SK-N-SH (cell line): ENCODE measurements around the gene WDR81. TPM values are rescaled to one million over a fixed set of nuclear protein-coding genes. Genes with fewer than 3 reads are reported as not detected.

Experiments
- CTCF ChIA-PET: fragments of 300-600, 350-600 bp; formaldehyde crosslinking; extraction: SDS; loops from one replicate; lab custom pipeline; 2021; lab: Yijun Ruan, JAX
- POLR2A ChIA-PET: fragments of 350-600 bp; sonication (Branson Sonifier 250); formaldehyde crosslinking; extraction: SDS; loops from one replicate; lab custom pipeline; 2020; ENCODE audit warnings: antibody characterized with exemption, inconsistent platforms; lab: Yijun Ruan, JAX
- DNase-seq: peaks from one replicate; pipeline ENCODE4 v3.0.0; 2012
- H2AFZ ChIP-seq: fragments of 200-600 bp; sonication (generic); 2 replicates; pipeline ENCODE4 v1.8.1; 2016; ENCODE audit warnings: antibody characterized with exemption, mild to moderate bottlenecking, low read depth
- H3F3A ChIP-seq: fragments of 200-600 bp; sonication (generic); replicated peaks from 2 replicates; pipeline ENCODE3; 2016; ENCODE audit warnings: antibody characterized with exemption, mild to moderate bottlenecking; ENCODE audit not compliant: insufficient read depth
- H3K27ac ChIP-seq, 2 experiments: fragments of 200-500 bp in 1 of 2; fragments of 200-600 bp in 1 of 2; sonication (Bioruptor generic) in 1 of 2; sonication (generic), shearing (Covaris generic) in 1 of 2; 2 replicates each; pipeline versions ENCODE4 v1.5.1 to v1.6.1; 2014 to 2016; ENCODE audit warnings: low read depth in 2 of 2, inconsistent platforms in 1 of 2, low read length in 1 of 2, mild to moderate bottlenecking in 1 of 2, mixed read lengths in 1 of 2
- H3K27me3 ChIP-seq: fragments of 200-600 bp; sonication (generic), shearing (Covaris generic); 2 replicates; pipeline ENCODE4 v1.6.1; 2016; ENCODE audit warnings: mixed run types; ENCODE audit not compliant: insufficient read depth
- H3K36me3 ChIP-seq, 2 experiments: fragments of 200-500 bp in 1 of 2; fragments of 200-600 bp in 1 of 2; sonication (Bioruptor generic) in 1 of 2; sonication (generic) in 1 of 2; replicated peaks in 1 of 2; 2 replicates each; pipeline versions ENCODE3 to v1.5.1; 2014 to 2016; ENCODE audit warnings: low read length in 1 of 2, mild to moderate bottlenecking in 1 of 2; ENCODE audit not compliant: insufficient read depth in 2 of 2, control insufficient read depth in 1 of 2
- H3K4me1 ChIP-seq, 2 experiments: fragments of 200-500 bp in 1 of 2; fragments of 200-600 bp in 1 of 2; sonication (Bioruptor generic) in 1 of 2; sonication (generic), shearing (Covaris generic) in 1 of 2; 2 replicates each; pipeline versions ENCODE4 v1.5.1 to v1.6.1; 2014 to 2016; ENCODE audit warnings: low read depth in 1 of 2, low read length in 1 of 2, mixed run types in 1 of 2; ENCODE audit not compliant: insufficient read depth in 2 of 2, control insufficient read depth in 1 of 2
- H3K4me2 ChIP-seq: fragments of 200-600 bp; sonication (generic), shearing (Covaris generic); 2 replicates; pipeline ENCODE4 v1.6.1; 2017; ENCODE audit warnings: mixed run types
- H3K4me3 ChIP-seq, 2 experiments: fragments of 200-500 bp in 1 of 2; fragments of 200-600 bp in 1 of 2; sonication (Bioruptor generic) in 1 of 2; sonication (generic), shearing (Covaris generic) in 1 of 2; 2 replicates each; pipeline versions ENCODE4 v1.5.1 to v1.8.1; 2014 to 2016; ENCODE audit warnings: low read depth in 2 of 2, inconsistent platforms in 1 of 2, low read length in 1 of 2, mild to moderate bottlenecking in 1 of 2, mixed read lengths in 1 of 2, moderate library complexity in 1 of 2
- H3K79me2 ChIP-seq: fragments of 200-600 bp; sonication (generic); 2 replicates; pipeline ENCODE4 v1.8.1; 2017; ENCODE audit warnings: mild to moderate bottlenecking; ENCODE audit not compliant: insufficient read depth
- H3K9ac ChIP-seq: fragments of 200-600 bp; sonication (generic); 2 replicates; pipeline ENCODE4 v1.6.1; 2017; ENCODE audit warnings: mixed run types
- H3K9me2 ChIP-seq: fragments of 200-600 bp; sonication (generic); 2 replicates; pipeline ENCODE4 v1.6.1; 2017; ENCODE audit warnings: mixed run types
- H3K9me3 ChIP-seq: fragments of 200-600 bp; sonication (generic); 2 replicates; pipeline ENCODE4 v1.6.1; 2017; ENCODE audit warnings: mixed run types, mild to moderate bottlenecking, moderate library complexity
- H4K20me1 ChIP-seq: fragments of 200-600 bp; sonication (generic); 2 replicates; pipeline ENCODE4 v1.6.1; 2017; ENCODE audit warnings: mild to moderate bottlenecking, mixed run types; ENCODE audit not compliant: insufficient read depth
- CHD2 ChIP-seq: fragments of 150-350 bp; IDR thresholded peaks from 2 replicates; pipeline ENCODE4 v1.6.1; 2018; ENCODE audit warnings: low read length; ENCODE audit not compliant: partially characterized antibody
- ELF1 ChIP-seq: IDR thresholded peaks from 2 replicates; pipeline ENCODE4 v1.4.0; 2012
- EP300 ChIP-seq, 2 experiments: IDR thresholded peaks; 2 replicates each; pipeline versions ENCODE4 v1.4.0 to v1.6.1; 2012; ENCODE audit warnings: borderline replicate concordance in 1 of 2, low read depth in 1 of 2, low read length in 1 of 2
- EZH2phosphoT487 ChIP-seq: fragments of 200-600 bp; sonication (generic); IDR thresholded peaks from 2 replicates; pipeline ENCODE4 v1.6.1; 2017; ENCODE audit warnings: low read depth, mixed run types, mild to moderate bottlenecking, antibody characterized with exemption, moderate library complexity, borderline replicate concordance
- GABPA ChIP-seq: IDR thresholded peaks from 2 replicates; pipeline ENCODE4 v1.4.0; 2012; ENCODE audit warnings: low read depth, mild to moderate bottlenecking
- GATA2 ChIP-seq: sonication (generic); formaldehyde crosslinking; IDR thresholded peaks from 2 replicates; pipeline ENCODE4 v1.5.0; 2020; ENCODE audit warnings: mild to moderate bottlenecking, missing genetic modification reagents
- MEF2A ChIP-seq: IDR thresholded peaks from 2 replicates; pipeline ENCODE4 v1.4.0; 2012; ENCODE audit warnings: low read depth, borderline replicate concordance
- MXI1 ChIP-seq: IDR thresholded peaks from 2 replicates; pipeline ENCODE4 v1.6.1; 2012; ENCODE audit warnings: mild to moderate bottlenecking, low read depth, low read length, improper control_type of control experiment
- NFIC ChIP-seq: IDR thresholded peaks from 2 replicates; pipeline ENCODE4 v1.4.0; 2012; ENCODE audit warnings: borderline replicate concordance
- NRF1 ChIP-seq: IDR thresholded peaks from 2 replicates; pipeline ENCODE4 v1.6.1; 2012; ENCODE audit warnings: low read depth, mild to moderate bottlenecking, low read length
- POLR2AphosphoS5 ChIP-seq: IDR thresholded peaks from 2 replicates; pipeline ENCODE4 v1.6.1; 2012; ENCODE audit warnings: low read depth, low read length
- RAD21 ChIP-seq: IDR thresholded peaks from 2 replicates; pipeline ENCODE4 v1.6.1; 2012; ENCODE audit warnings: mild to moderate bottlenecking, low read length
- RXRA ChIP-seq: IDR thresholded peaks from 2 replicates; pipeline ENCODE4 v1.4.0; 2012; ENCODE audit warnings: low read depth, mild to moderate bottlenecking, borderline replicate concordance
- SIN3A ChIP-seq: IDR thresholded peaks from 2 replicates; pipeline ENCODE4 v1.6.1; 2012; ENCODE audit warnings: low read depth, mild to moderate bottlenecking, low read length, moderate library complexity, borderline replicate concordance
- SMC3 ChIP-seq: IDR thresholded peaks from 2 replicates; pipeline ENCODE4 v1.6.1; 2012; ENCODE audit warnings: low read depth, low read length, improper control_type of control experiment
- TAF1 ChIP-seq: IDR thresholded peaks from 2 replicates; pipeline ENCODE4 v1.6.1; 2012; ENCODE audit warnings: low read depth, mild to moderate bottlenecking, low read length, moderate library complexity, borderline replicate concordance
- TEAD4 ChIP-seq: IDR thresholded peaks from 2 replicates; pipeline ENCODE4 v1.4.0; 2012; ENCODE audit warnings: mild to moderate bottlenecking, borderline replicate concordance; ENCODE audit not compliant: insufficient read depth
- YY1 ChIP-seq: IDR thresholded peaks from 2 replicates; pipeline ENCODE4 v1.4.0; 2012; ENCODE audit warnings: low read depth, mild to moderate bottlenecking
- WGBS: methylation state at CpG from one replicate; pipeline ENCODE4 v1.1.6; 2017; ENCODE audit warnings: low lambda C conversion rate; 5-methylcytosine and 5-hydroxymethylcytosine counted together
- polyA plus RNA-seq, 3 experiments: library from polyadenylated mRNA; depleted of rRNA; stranded (reverse); fragments of >200 nt; gene quantifications; 2 replicates each; pipeline ENCODE4 v1.2.3, GENCODE V29; 2012
- TF ChIP-seq, protein P1 (sequence below): IDR thresholded peaks from 2 replicates; pipeline ENCODE4 v1.4.0; 2012; ENCODE audit warnings: low read depth
- TF ChIP-seq, protein P2 (sequence below): IDR thresholded peaks from 2 replicates; pipeline ENCODE4 v1.4.0; 2012; ENCODE audit warnings: low read depth, borderline replicate concordance
- TF ChIP-seq, protein P3 (sequence below): fragments of 150-350 bp; IDR thresholded peaks from 2 replicates; pipeline ENCODE4 v1.6.1; 2016; ENCODE audit warnings: mild to moderate bottlenecking, low read depth, low read length
- TF ChIP-seq, protein P4 (sequence below): IDR thresholded peaks from 2 replicates; pipeline ENCODE4 v1.6.1; 2012; ENCODE audit warnings: mild to moderate bottlenecking, low read depth, low read length, moderate library complexity

The WDR81 gene
- polyA plus RNA-seq, 1 of the 3 experiments (the other 2 are of a cell fraction), result 9.3 TPM

DNA sequence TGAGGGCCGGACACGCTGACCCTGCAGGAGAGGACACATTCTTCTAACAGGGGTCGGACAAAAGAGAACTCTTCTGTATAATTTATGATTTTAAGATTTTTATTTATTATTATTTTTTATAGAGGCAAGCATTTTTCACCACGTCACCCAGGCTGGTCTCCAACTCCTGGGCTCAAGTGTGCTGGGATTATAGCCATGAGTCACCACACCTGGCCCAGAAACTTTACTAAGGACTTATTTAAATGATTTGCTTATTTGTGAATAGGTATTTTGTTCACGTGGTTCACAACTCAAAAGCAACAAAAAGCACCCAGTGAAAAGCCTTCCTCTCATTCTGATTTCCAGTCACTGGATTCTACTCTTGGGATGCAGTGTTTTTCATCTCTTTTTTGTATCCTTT, 35.0 kb downstream of the WDR81 start:
- no peak overlapping the region for H3K9ac ChIP-seq
- ChIA-PET CTCF (no interaction called here), POLR2A (no interaction called here)
- no peak overlapping the region for H3K4me2 ChIP-seq
- no peaks in the 10 kb centered on the region for H4K20me1 ChIP-seq
- no peak overlapping the region for H3K27ac ChIP-seq
- H3K79me2 ChIP-seq, result no peaks in the 10 kb centered on the region
- no peaks in the 10 kb centered on the region for H3K27me3 ChIP-seq
- no peaks in the 10 kb centered on the region for H3K9me2 ChIP-seq
- H2AFZ ChIP-seq, result no peak overlapping the region
- H3K4me1 ChIP-seq, result peaks cover 28 to 43% of the 10 kb centered on the region in 2 experiments; a peak in 3 of 4 replicates
- no peaks in the 10 kb centered on the region for H3F3A ChIP-seq
- DNase-seq, result no peak
- H3K4me3 ChIP-seq, result no peak overlapping the region
- H3K9me3 ChIP-seq, result no peaks in the 10 kb centered on the region
- TF ChIP-seq TAF1, result no peak
- no peak for TF ChIP-seq EZH2phosphoT487
- no peak for TF ChIP-seq YY1
- TF ChIP-seq, protein P1, sequence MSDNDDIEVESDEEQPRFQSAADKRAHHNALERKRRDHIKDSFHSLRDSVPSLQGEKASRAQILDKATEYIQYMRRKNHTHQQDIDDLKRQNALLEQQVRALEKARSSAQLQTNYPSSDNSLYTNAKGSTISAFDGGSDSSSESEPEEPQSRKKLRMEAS, result no peak
- no peak for TF ChIP-seq GATA2
- no peak for TF ChIP-seq EP300 (IDR thresholded peaks at IDR 0.05; ENCODE audit: borderline replicate concordance in 1 of 2, low read depth in 1 of 2, low read length in 1 of 2)
- TF ChIP-seq NRF1, result no peak
- TF ChIP-seq, protein P2, sequence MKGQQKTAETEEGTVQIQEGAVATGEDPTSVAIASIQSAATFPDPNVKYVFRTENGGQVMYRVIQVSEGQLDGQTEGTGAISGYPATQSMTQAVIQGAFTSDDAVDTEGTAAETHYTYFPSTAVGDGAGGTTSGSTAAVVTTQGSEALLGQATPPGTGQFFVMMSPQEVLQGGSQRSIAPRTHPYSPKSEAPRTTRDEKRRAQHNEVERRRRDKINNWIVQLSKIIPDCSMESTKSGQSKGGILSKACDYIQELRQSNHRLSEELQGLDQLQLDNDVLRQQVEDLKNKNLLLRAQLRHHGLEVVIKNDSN, result no peak
- no peak for TF ChIP-seq SIN3A
- no peak for TF ChIP-seq TEAD4
- 83% methylated on average over 5 of the region's 5 CpGs for WGBS
- H3K36me3 ChIP-seq, result no peaks in the 10 kb centered on the region

DNA sequence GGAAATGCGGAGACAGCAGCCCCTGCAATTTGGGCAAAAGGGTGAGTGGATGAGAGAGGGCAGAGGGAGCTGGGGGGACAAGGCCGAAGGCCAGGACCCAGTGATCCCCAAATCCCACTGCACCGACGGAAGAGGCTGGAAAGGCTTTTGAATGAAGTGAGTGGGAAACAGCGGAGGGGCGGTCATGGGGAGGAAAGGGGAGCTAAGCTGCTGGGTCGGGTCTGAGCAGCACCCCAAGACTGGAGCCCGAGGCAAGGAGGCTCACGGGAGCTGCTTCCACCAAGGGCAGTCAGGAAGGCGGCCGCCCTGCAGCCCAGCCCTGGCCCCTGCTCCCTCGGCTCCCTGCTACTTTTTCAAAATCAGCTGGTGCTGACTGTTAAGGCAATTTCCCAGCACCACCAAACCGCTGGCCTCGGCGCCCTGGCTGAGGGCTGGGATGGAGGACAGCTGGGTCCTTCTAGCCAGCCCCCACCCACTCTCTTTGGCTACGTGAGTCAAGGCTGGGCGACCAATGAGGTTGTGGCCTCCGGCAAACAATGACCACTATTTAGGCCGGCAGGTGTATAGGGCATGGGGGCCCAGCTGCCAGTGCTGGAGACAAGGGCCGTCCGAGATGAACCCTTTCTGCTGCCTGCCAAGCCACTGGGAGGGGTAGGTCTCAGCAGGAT, 37.9 kb downstream of the WDR81 start:
- Histone ChIP-seq H3K27me3 (no peaks in the 10 kb centered on the region), H2AFZ (peak overlapping the region; percentile 87), H3K36me3 (no peaks in the 10 kb centered on the region), H3K4me2 (peak overlapping the region; percentile 88), H3K27ac (peak overlapping the region; percentile 51 to 98), H3K4me1 (peaks cover 28 to 34% of the 10 kb centered on the region in 2 experiments; a peak in 3 of 4 replicates), H3K9me3 (no peaks in the 10 kb centered on the region), H3K79me2 (no peaks in the 10 kb centered on the region), H3F3A (no peaks in the 10 kb centered on the region), H4K20me1 (no peaks in the 10 kb centered on the region), H3K4me3 (peak overlapping the region; percentile 47 to 50; a peak in 3 of 4 replicates), H3K9me2 (no peaks in the 10 kb centered on the region), H3K9ac (peak overlapping the region; percentile 48)
- peak; percentile 67 for DNase-seq
- POLR2A ChIA-PET, result interaction anchor here (1.1 to 2.8 kb wide), 3 partner anchors 9 to 45 kb away, joined by 3 to 24 read pairs (median 6); partner anchors contain the start of gene WDR81
- CTCF ChIA-PET, result interaction anchor here (0.7 to 3.7 kb wide), 9 partner anchors 10 to 188 kb away, joined by 3 to 23 read pairs (median 3); partner anchors contain the start of gene WDR81
- TF ChIP-seq RAD21, result no peak
- TF ChIP-seq POLR2AphosphoS5, result no peak
- no peak for TF ChIP-seq NFIC
- no peak for TF ChIP-seq YY1
- TF ChIP-seq TEAD4, result no peak
- no peak for TF ChIP-seq MXI1
- no peak for TF ChIP-seq MEF2A
- TF ChIP-seq SMC3, result no peak
- TF ChIP-seq TAF1, result no peak
- TF ChIP-seq GABPA, result no peak
- no peak for TF ChIP-seq CHD2
- TF ChIP-seq, protein P3, sequence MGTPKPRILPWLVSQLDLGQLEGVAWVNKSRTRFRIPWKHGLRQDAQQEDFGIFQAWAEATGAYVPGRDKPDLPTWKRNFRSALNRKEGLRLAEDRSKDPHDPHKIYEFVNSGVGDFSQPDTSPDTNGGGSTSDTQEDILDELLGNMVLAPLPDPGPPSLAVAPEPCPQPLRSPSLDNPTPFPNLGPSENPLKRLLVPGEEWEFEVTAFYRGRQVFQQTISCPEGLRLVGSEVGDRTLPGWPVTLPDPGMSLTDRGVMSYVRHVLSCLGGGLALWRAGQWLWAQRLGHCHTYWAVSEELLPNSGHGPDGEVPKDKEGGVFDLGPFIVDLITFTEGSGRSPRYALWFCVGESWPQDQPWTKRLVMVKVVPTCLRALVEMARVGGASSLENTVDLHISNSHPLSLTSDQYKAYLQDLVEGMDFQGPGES, result no peak
- TF ChIP-seq RXRA, result no peak
- TF ChIP-seq, protein P4, sequence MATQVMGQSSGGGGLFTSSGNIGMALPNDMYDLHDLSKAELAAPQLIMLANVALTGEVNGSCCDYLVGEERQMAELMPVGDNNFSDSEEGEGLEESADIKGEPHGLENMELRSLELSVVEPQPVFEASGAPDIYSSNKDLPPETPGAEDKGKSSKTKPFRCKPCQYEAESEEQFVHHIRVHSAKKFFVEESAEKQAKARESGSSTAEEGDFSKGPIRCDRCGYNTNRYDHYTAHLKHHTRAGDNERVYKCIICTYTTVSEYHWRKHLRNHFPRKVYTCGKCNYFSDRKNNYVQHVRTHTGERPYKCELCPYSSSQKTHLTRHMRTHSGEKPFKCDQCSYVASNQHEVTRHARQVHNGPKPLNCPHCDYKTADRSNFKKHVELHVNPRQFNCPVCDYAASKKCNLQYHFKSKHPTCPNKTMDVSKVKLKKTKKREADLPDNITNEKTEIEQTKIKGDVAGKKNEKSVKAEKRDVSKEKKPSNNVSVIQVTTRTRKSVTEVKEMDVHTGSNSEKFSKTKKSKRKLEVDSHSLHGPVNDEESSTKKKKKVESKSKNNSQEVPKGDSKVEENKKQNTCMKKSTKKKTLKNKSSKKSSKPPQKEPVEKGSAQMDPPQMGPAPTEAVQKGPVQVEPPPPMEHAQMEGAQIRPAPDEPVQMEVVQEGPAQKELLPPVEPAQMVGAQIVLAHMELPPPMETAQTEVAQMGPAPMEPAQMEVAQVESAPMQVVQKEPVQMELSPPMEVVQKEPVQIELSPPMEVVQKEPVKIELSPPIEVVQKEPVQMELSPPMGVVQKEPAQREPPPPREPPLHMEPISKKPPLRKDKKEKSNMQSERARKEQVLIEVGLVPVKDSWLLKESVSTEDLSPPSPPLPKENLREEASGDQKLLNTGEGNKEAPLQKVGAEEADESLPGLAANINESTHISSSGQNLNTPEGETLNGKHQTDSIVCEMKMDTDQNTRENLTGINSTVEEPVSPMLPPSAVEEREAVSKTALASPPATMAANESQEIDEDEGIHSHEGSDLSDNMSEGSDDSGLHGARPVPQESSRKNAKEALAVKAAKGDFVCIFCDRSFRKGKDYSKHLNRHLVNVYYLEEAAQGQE, result no peak
- no peak for TF ChIP-seq ELF1
- TF ChIP-seq NRF1, result no peak
- WGBS, result 57% methylated on average over 20 of the region's 21 CpGs
